ENCODE data around the gene PURA. TPM values are rescaled to one million over a fixed set of nuclear protein-coding genes. Genes with fewer than 3 reads are reported as not detected.

Gene PURA
- total RNA-seq, 1 donor from 2014 or later = 26.6 TPM

GRCh38 chr5:140118302-140118936 is 4.5 kb downstream of the PURA start:
- TF ChIP-seq CTCF (IDR thresholded peaks at IDR 0.05; ENCODE audit: borderline replicate concordance) = peak; percentile 11
- Histone ChIP-seq H3K27ac (replicated peaks) (peak overlapping the region; percentile 39), H3K9me3 (replicated peaks) (no peaks in the 10 kb centered on the region), H3K27me3 (ENCODE audit: low read depth) (no peaks in the 10 kb centered on the region), H3K4me1 (peaks cover 61% of the 10 kb centered on the region), H3K36me3 (no peaks in the 10 kb centered on the region), H3K4me3 (no peak overlapping the region)
- intact Hi-C loops (cut with micrococcal nuclease) = no loop called here
- DNase-seq = no peak

- H3K27me3 ChIP-seq (ENCODE audit: low read depth) = no peaks in the 10 kb centered on the region
- H3K4me1 ChIP-seq = peaks cover 28% of the 10 kb centered on the region
- H3K9me3 ChIP-seq (replicated peaks) = no peaks in the 10 kb centered on the region
- no peak for TF ChIP-seq CTCF (IDR thresholded peaks at IDR 0.05; ENCODE audit: borderline replicate concordance)
- no peak within 1 kb of the TSS for H3K4me3 ChIP-seq
- H3K36me3 ChIP-seq = no peaks in the 10 kb centered on the region
- no peak for DNase-seq
- no peak within 1 kb of the TSS for H3K27ac ChIP-seq (replicated peaks)
- intact Hi-C loops (cut with micrococcal nuclease) = no loop called here
These were observed 11.7 kb downstream of the PURA start, which contains the start of gene IGIP for GRCh38 chr5:140125637-140126036. Gene IGIP (plus strand): TSS chr5:140125937. CDS start chr5:140128477, 2,540 bp downstream.

GRCh38 chr5:140126315-140127012 is 12.6 kb downstream of the PURA start:
- no peak overlapping the region for H3K4me3 ChIP-seq
- no peak for TF ChIP-seq CTCF (IDR thresholded peaks at IDR 0.05; ENCODE audit: borderline replicate concordance)
- no peaks in the 10 kb centered on the region for H3K36me3 ChIP-seq
- no peak overlapping the region for H3K27ac ChIP-seq (replicated peaks)
- H3K27me3 ChIP-seq (ENCODE audit: low read depth) = no peaks in the 10 kb centered on the region
- DNase-seq = no peak
- peaks cover 36% of the 10 kb centered on the region for H3K4me1 ChIP-seq
- intact Hi-C loops (cut with micrococcal nuclease) = no loop called here
- no peaks in the 10 kb centered on the region for H3K9me3 ChIP-seq (replicated peaks)

GRCh38 chr5:140128376-140128775 is 14.5 kb downstream of the PURA start:
- TF ChIP-seq CTCF (IDR thresholded peaks at IDR 0.05; ENCODE audit: borderline replicate concordance) = no peak
- H3K4me1 ChIP-seq = peaks cover 47% of the 10 kb centered on the region
- H3K27me3 ChIP-seq (ENCODE audit: low read depth) = no peaks in the 10 kb centered on the region
- H3K9me3 ChIP-seq (replicated peaks) = no peaks in the 10 kb centered on the region
- no peak for DNase-seq
- H3K4me3 ChIP-seq = no peak overlapping the region
- no peak overlapping the region for H3K27ac ChIP-seq (replicated peaks)
- intact Hi-C loops (cut with micrococcal nuclease) = no loop called here
- H3K36me3 ChIP-seq = no peaks in the 10 kb centered on the region

- no peak overlapping the region for H3K4me3 ChIP-seq
- DNase-seq = no peak
- H3K27ac ChIP-seq (replicated peaks) = peak overlapping the region; percentile 52
- no peaks in the 10 kb centered on the region for H3K27me3 ChIP-seq (ENCODE audit: low read depth)
- no peak for TF ChIP-seq CTCF (IDR thresholded peaks at IDR 0.05; ENCODE audit: borderline replicate concordance)
- H3K36me3 ChIP-seq = no peaks in the 10 kb centered on the region
- no peaks in the 10 kb centered on the region for H3K9me3 ChIP-seq (replicated peaks)
- intact Hi-C loops (cut with micrococcal nuclease) = no loop called here
- H3K4me1 ChIP-seq = peaks cover 37% of the 10 kb centered on the region
These were observed 17.2 kb downstream of the PURA start for GRCh38 chr5:140130949-140131733.
